Heart left ventricle (tissue), 13 donors: ENCODE data around the gene GLMP.

Source experiments
- CTCF ChIP-seq, 12 donors: fragments of 200-600 bp; sonication (generic) in 4 of 12; IDR thresholded peaks; one replicate each; pipeline versions ENCODE4 v1.5.0 to v1.8.0; 2018 to 2022; ENCODE audit warnings: antibody characterized with exemption in 12 of 12, mild to moderate bottlenecking in 5 of 12
- POLR2A ChIP-seq, 2 donors: fragments of 450-650 bp; IDR thresholded peaks; one replicate each; pipeline ENCODE4 v1.6.1; 2017; ENCODE audit warnings: antibody characterized with exemption in 2 of 2, mild to moderate bottlenecking in 2 of 2, moderate library complexity in 2 of 2
- donor health status: ischemic (EF 13 %, LVEDD 7.1; RV severe dilation, severe dysfunction).
- donor health status: DM: no; HTN: yes; CAD: no.
- donor health status: DM: no; HTN: no; CAD: no.
- donor health status: ischemic (EF 25% LVEDD 6.9; RV normal size, moderate dysfunction).
- donor health status: ischemic (EF 25% LVEDD 5.7; RV mildly dilated, moderate dysfunction).
- donor health status: ischemic (EF 35%, LVEDD 5.7; RV mildly dilated, moderate dysfunction).
- donor health status: nonischemic (EF 11% LVEDD 7.7; RV severe dilation, severe dysfunction).
- donor health status: DM: yes; HTN: yes; CAD: no.
- donor health status: PGD.
- donor health status: ischemic (EF 29% LVEDD 5.4; RV normal size, mild dysfunction).
- donor health status: nonischemic (EF 23%, LVEDD 6.1; RV moderate dilation, normal function).

- no peak for TF ChIP-seq CTCF (IDR thresholded peaks at IDR 0.05)
- TF ChIP-seq POLR2A (IDR thresholded peaks at IDR 0.05), result no peak
Measured at GRCh38 chr1:156262461-156263287, 32.8 kb downstream of the GLMP start.
